GM12874 (cell line): ENCODE measurements around the gene EML6.

ENCODE experiments used
- TF ChIP-seq, protein P1 (sequence below): IDR thresholded peaks from 2 replicates; pipeline ENCODE4 v1.5.1; 2011; ENCODE audit warnings: low read depth, mild to moderate bottlenecking, control low read depth, low read length, moderate library complexity; ENCODE audit not compliant: insufficient read depth

The EML6 gene

DNA sequence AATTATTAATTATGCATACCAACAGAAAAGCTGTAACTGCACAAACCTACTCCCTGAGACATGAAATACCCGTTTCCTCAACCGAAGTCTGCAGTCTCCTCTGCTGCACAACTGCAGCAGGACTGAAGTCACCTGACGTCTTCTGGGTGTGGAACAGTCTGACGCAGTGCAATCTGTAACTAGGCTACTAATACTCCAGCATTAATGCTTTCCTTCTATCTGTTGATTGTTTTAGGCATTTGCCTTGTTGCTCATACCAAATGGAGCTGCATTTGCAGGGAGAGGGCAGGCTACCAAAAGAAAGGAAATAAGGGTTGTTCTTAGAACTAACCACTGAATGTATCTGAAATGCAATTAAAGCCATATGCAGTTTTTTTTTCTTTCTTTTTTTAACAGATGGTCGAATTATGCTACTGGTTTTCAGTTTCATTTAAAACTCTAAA is 286.7 kb downstream of the EML6 start:
- TF ChIP-seq, protein P1, sequence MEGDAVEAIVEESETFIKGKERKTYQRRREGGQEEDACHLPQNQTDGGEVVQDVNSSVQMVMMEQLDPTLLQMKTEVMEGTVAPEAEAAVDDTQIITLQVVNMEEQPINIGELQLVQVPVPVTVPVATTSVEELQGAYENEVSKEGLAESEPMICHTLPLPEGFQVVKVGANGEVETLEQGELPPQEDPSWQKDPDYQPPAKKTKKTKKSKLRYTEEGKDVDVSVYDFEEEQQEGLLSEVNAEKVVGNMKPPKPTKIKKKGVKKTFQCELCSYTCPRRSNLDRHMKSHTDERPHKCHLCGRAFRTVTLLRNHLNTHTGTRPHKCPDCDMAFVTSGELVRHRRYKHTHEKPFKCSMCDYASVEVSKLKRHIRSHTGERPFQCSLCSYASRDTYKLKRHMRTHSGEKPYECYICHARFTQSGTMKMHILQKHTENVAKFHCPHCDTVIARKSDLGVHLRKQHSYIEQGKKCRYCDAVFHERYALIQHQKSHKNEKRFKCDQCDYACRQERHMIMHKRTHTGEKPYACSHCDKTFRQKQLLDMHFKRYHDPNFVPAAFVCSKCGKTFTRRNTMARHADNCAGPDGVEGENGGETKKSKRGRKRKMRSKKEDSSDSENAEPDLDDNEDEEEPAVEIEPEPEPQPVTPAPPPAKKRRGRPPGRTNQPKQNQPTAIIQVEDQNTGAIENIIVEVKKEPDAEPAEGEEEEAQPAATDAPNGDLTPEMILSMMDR: no peak

DNA sequence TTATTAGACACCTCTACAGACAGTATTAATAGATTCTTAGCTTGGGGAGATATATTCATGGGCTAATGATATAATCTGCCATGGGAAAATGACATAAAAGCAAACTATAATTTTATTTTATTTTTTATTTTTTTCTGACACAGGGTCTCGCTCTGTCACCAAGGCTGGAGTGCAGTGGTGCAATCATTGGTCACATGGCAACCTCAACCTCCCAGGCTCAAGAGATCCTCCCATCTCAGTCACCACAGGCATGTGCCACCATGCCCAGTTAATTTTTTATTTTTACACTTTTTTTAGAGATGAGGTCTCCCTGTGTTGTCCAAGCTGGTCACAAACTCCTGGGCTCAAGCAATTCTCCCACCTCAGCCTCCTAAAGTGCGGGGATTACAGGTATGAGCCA is 287.5 kb downstream of the EML6 start:
- TF ChIP-seq, protein P1: no peak

DNA sequence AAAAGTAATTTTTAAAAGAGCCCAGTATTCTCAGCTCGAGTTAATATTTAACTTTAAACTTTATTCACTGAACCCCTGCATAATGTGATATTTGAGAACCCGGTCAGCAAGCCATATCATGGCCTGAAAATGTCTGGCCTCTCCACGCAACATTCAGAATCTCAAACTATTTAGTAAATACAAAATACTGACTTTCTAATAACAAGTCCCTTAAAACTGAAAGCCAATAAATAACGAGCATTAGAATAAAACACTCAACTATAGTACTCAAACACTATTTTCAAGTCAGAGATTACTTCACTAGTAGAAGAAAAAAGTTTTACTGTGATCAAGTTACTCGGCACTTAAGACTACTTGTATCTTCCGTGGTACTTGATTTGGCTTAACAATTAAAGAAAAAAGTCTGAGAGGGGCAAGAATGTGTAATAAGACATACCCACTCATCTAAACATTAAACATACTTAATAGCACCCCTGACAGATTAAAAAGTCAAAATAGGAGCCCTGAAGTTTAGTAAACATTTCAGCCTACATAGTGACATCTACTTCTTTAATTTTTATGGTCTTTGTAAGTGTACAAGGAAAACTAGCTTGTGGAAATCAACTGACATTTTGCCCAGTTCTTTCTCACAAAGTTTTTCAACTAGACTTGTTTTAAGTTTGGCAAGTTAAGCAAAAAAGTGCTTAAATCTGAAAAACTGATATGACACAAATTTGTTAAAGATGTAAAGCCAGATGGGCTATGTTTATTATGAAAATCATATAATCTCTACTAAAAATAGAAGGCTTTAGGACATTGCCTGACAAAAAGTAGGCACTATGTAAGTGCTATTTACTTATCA is 288.6 kb downstream of the EML6 start:
- TF ChIP-seq, protein P1: no peak

DNA sequence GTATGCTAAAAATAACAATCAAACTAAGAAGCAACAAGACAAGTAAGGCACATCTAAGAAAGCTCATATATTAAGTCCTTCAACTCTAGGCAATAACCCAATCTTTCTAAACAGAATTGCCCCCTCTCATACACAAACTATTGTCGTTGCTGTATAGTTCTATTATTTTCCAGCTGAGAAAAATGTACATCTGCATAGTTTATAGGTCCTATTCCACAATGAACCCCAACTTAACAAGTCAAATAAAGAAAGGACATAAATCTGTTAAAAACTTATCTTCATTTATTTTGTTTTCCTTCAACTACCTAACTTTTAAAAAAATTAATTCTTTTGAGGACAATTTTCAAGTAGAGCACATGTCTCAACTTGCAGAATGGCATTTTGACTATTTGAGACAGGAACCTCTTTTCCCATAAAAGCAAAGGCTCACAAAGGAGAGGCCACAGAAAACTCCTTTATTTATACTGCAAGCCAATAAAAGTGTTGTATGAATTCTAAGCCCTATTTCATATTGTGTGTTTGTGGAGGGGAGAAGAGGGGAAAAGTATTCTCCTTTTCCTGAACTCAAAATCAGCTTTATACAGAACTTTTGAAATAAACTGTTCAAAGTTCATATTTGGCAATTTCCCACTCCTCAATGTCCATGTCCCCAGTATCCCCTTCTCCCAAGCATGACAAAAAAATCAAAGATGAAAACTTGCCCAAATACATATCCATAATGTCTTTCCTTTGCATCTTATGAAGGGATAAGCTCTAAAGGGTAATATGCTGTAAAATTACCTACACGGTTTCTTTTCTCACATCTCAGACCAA is 289.4 kb downstream of the EML6 start:
- TF ChIP-seq, protein P1: no peak

DNA sequence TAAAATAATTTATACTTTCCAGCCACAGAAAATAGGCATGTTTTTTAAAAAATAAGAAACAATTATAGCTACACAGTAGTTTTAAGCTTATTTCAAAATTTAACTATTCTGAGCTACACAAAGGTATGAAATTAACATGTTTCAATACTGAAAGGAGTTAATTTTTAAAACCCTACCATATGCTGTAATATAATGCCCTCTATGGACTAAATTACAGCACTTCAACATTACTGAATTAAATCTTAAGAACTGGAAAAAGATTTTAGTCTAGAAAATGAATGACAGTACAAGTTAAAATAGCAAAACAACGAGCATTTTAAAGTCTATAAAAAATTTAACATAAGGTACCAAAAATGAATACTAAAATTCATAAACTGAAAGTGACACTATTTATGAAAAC is 290.5 kb downstream of the EML6 start:
- TF ChIP-seq, protein P1: no peak

DNA sequence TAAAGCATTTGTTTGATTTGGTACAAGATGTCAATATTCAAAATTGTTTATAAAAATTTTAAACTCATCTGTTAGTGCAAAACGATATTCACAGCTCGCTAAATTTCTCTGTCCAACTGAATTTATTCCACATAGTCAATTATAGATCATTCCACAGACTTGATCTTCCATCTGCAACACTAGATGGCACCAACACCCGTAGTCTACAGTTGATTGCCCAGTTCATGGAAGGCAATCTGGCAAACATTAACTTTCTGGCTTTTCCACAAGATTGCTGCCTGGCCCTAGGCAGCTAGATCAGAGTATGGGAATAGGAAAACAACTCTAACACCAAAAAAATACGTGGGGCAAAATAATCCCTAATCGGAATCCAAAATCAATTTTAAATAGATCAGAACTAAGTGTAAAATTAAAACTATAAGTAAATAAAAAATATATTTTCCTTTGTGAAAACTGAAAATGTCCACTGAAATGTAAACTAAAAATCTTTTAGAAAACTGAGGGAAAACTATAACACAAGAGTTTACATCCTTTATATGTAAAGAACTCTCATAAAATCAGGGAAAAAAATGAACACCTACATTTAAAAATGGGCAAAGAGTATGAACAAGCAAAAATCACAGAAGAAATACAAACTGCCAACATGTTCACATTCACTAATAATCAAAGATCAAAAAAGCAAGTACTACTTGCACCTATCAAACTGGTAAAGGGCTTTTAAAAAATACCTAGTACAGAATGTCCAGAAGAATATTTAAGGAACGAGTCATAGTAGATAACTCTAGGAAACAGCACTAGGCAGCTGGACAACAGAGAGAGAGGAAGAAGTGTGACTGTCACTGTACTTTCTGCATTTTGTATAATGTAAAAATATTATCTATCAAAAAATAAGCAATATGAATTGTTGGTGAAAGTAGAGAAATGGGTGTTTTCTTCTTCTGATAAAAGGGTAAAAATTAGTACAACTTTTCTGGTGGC is 291.8 kb downstream of the EML6 start:
- TF ChIP-seq, protein P1: peak; percentile 24; the same call in 1 of the 2 replicates
